K562 (cell line): ENCODE results near the gene BRPF1. TPM values are rescaled to one million over a fixed set of nuclear protein-coding genes. Genes with fewer than 3 reads are reported as not detected.

Source experiments
- CBFA2T3 ChIP-seq: fragments of 450-650 bp; IDR thresholded peaks from 2 replicates; pipeline ENCODE4 v1.6.1; 2017
- FOXP4 ChIP-seq: sonication (generic); formaldehyde crosslinking; IDR thresholded peaks from 2 replicates; pipeline ENCODE4 v1.8.0; 2022; ENCODE audit warnings: mild to moderate bottlenecking, missing genetic modification reagents, borderline replicate concordance
- HDAC3 ChIP-seq: fragments of 450-650 bp; IDR thresholded peaks from 2 replicates; pipeline ENCODE4 v1.6.1; 2018; ENCODE audit warnings: borderline replicate concordance, mild to moderate bottlenecking, moderate library complexity; ENCODE audit not compliant: partially characterized antibody
- HES1 ChIP-seq: fragments of 450-650 bp; IDR thresholded peaks from 2 replicates; pipeline ENCODE4 v1.6.1; 2016; ENCODE audit warnings: low read depth, mild to moderate bottlenecking, moderate library complexity
- MBD1 ChIP-seq: fragments of 250-450 bp; sonication (Bioruptor Pico); IDR thresholded peaks from 2 replicates; pipeline ENCODE4 v1.8.0; 2022; ENCODE audit warnings: inconsistent platforms
- MED1 ChIP-seq: sonication (generic); formaldehyde crosslinking; IDR thresholded peaks from 2 replicates; pipeline ENCODE4 v1.8.1; 2023; ENCODE audit warnings: missing genetic modification reagents, borderline replicate concordance
- MGA ChIP-seq: fragments of 450-650 bp; IDR thresholded peaks from 2 replicates; pipeline ENCODE4 v1.6.1; 2016; ENCODE audit warnings: mild to moderate bottlenecking, moderate library complexity
- NRF1 ChIP-seq, 2 experiments: fragments of 450-650 bp; IDR thresholded peaks in 1 of 2; conservative IDR thresholded peaks in 1 of 2; 2 replicates each; pipeline ENCODE4 v1.6.1; 2014; ENCODE audit warnings: mild to moderate bottlenecking in 2 of 2
- SLC30A9 ChIP-seq: fragments of 250-450 bp; sonication (Bioruptor Pico); IDR thresholded peaks from 2 replicates; pipeline ENCODE4 v1.8.0; 2022; ENCODE audit warnings: mild to moderate bottlenecking, moderate library complexity
- ZFP30 ChIP-seq: fragments of 250-450 bp; sonication (Bioruptor Pico); IDR thresholded peaks from 2 replicates; pipeline ENCODE4 v1.8.0; 2022; ENCODE audit warnings: moderate library complexity, mild to moderate bottlenecking, inconsistent platforms, borderline replicate concordance
- polyA plus RNA-seq, 8 experiments: library from polyadenylated mRNA; depleted of rRNA in 4 of 8; stranded (reverse) in 5 of 8; unstranded in 3 of 8; fragments of >200 nt; fragmentation: Nextera tagmentation in 2 of 8; fragmentation: Illumina TruSeq in 1 of 8; extraction: Ambion mirVana in 2 of 8; extraction: Trizol in 1 of 8; gene quantifications; 2 replicates each; pipeline versions ENCODE4 v1.2.1 to v1.2.3, GENCODE V29; 2011 to 2014; ENCODE audit warnings: inconsistent platforms in 1 of 8, missing spikeins in 1 of 8
- total RNA-seq, 7 experiments: library from RNA; depleted of rRNA in 6 of 7; stranded (reverse); fragments of >200 nt in 6 of 7; fragmentation: Illumina TruSeq in 2 of 7; extraction: Trizol in 2 of 7; gene quantifications; 2 replicates each; pipeline versions ENCODE4 v1.2.1 to v1.2.3, GENCODE V29; 2011 to 2021; ENCODE audit warnings: low replicate concordance in 1 of 7

The BRPF1 gene
- total and polyA plus RNA-seq, 9 of the 15 experiments (the other 6 are each of a cell fraction or from before 2014, with no cell fraction given) = 1.1 to 40.2 (median 23.5) TPM

GRCh38 chr3:9769426-9770275 lies 38.1 kb downstream of the BRPF1 start, which contains the start of gene CAMK1 (continued):
- no peak for TF ChIP-seq HES1
- peak; percentile 55 to 59; a peak in 3 of 4 replicates for TF ChIP-seq NRF1 (conservative IDR thresholded peaks at IDR 0.05 in 1 of 2, IDR thresholded peaks at IDR 0.05 in 1 of 2)
- no peak for TF ChIP-seq CBFA2T3
- no peak for TF ChIP-seq ZFP30 (CRISPR knock-in tag)
- TF ChIP-seq MGA = no peak
- no peak for TF ChIP-seq FOXP4
- TF ChIP-seq SLC30A9 (CRISPR knock-in tag) = no peak
- no peak for TF ChIP-seq MBD1 (CRISPR knock-in tag)
- no peak for TF ChIP-seq MED1
- no peak for TF ChIP-seq HDAC3
